Erythroblast (primary cell): Measurements from ENCODE around the gene LRIF1.

Experiments
- GATA1 ChIP-seq: IDR thresholded peaks from 2 replicates; pipeline ENCODE4 v1.6.1; 2011; ENCODE audit warnings: low read depth, mild to moderate bottlenecking, control low read depth, low read length, moderate library complexity
- POLR2A ChIP-seq: IDR thresholded peaks from 2 replicates; pipeline ENCODE4 v1.6.1; 2011; ENCODE audit warnings: mild to moderate bottlenecking, low read length

DNA sequence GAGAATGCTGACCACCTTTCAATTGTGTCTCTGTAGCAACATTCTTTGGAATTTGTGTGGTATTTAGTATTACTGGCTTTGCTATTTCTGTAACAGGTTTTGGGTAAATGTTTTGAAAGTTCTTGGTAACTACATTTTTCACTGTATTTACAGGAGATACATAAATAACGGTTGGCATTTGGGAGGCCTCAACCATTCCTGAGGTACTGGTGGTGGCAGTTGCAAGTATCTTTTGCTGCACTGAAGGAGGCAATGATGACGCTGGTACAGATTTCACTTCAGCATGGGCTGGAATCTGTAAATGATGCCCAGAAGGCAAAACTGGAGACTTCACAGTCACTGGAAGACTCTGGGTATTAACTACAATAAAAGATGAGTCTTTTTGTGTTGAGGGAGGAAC is 11.7 kb downstream of the LRIF1 start:
- TF ChIP-seq GATA1 (no peak), POLR2A (no peak)
